Measurements from ENCODE around the gene MAP7D1. TPM values are rescaled to one million over a fixed set of nuclear protein-coding genes. Genes with fewer than 3 reads are reported as not detected.
"Not testable (repeated sequence)": the region's sequence is repeated elsewhere in the genome, so short reads cannot be mapped to it uniquely, and the experiment has no call there.

Gene MAP7D1
- polyA plus RNA-seq, 4 donors, result 27.1 to 58.6 (median 42.6) TPM

- H3K4me3 ChIP-seq (ENCODE audit: low read depth in 1 of 3, low read length in 3 of 3); H3K36me3 ChIP-seq (ENCODE audit: control insufficient read depth in 3 of 3, insufficient read depth in 2 of 3, low read depth in 1 of 3, low read length in 3 of 3); H3K27ac ChIP-seq (ENCODE audit: low read depth in 1 of 3, low read length in 2 of 3); DNase-seq; H3K27me3 ChIP-seq (ENCODE audit: control insufficient read depth in 3 of 3, insufficient read depth in 3 of 3, low read length in 3 of 3); H3K9me3 ChIP-seq (ENCODE audit: control insufficient read depth in 2 of 2, insufficient read depth in 1 of 2, low read depth in 1 of 2, low read length in 1 of 2); FAIRE-seq: not testable (repeated sequence)
- WGBS, 3 donors, result 89 to 95% (median 91%) methylated on average over 7 of the region's 7 CpGs
- H3K4me1 ChIP-seq (ENCODE audit: control insufficient read depth in 3 of 3, insufficient read depth in 2 of 3, low read depth in 1 of 3, low read length in 2 of 3), result peaks cover 0 to 16% (median 9%) of the 10 kb centered on the region in 3 donors
Observed at GRCh38 chr1:36221901-36222300, 65.9 kb downstream of the MAP7D1 start.

- peak overlapping the region; percentile 95 to 99 (median 98) for H3K27ac ChIP-seq (ENCODE audit: low read depth in 1 of 3, low read length in 2 of 3)
- H3K4me1 ChIP-seq (ENCODE audit: control insufficient read depth in 3 of 3, insufficient read depth in 2 of 3, low read depth in 1 of 3, low read length in 2 of 3), result peaks cover 0 to 16% (median 9%) of the 10 kb centered on the region in 3 donors
- no peaks in the 10 kb centered on the region for H3K27me3 ChIP-seq (ENCODE audit: control insufficient read depth in 3 of 3, insufficient read depth in 3 of 3, low read length in 3 of 3)
- H3K4me3 ChIP-seq (ENCODE audit: low read depth in 1 of 3, low read length in 3 of 3), result peak overlapping the region in 1 of 3 donors; percentile 82
- H3K36me3 ChIP-seq (ENCODE audit: control insufficient read depth in 3 of 3, insufficient read depth in 2 of 3, low read depth in 1 of 3, low read length in 3 of 3), result peaks cover 0 to 5% (median 0%) of the 10 kb centered on the region in 3 donors
- no peaks in the 10 kb centered on the region for H3K9me3 ChIP-seq (ENCODE audit: control insufficient read depth in 2 of 2, insufficient read depth in 1 of 2, low read depth in 1 of 2, low read length in 1 of 2)
- 82 to 84% (median 83%) methylated on average over 33 of the region's 33 CpGs for WGBS, 3 donors
- no peak for DNase-seq
- FAIRE-seq, result no peak
Observed at GRCh38 chr1:36222481-36223380, 66.8 kb downstream of the MAP7D1 start.

GRCh38 chr1:36223381-36223995 lies 67.5 kb downstream of the MAP7D1 start:
- 1% methylated on average over 16 of the region's 16 CpGs for WGBS, 3 donors
- FAIRE-seq (no peak), DNase-seq (peak; percentile 63 to 77)
- H3K36me3 ChIP-seq (ENCODE audit: control insufficient read depth in 3 of 3, insufficient read depth in 2 of 3, low read depth in 1 of 3, low read length in 3 of 3), result peaks cover 0 to 12% (median 0%) of the 10 kb centered on the region in 3 donors
- no peaks in the 10 kb centered on the region for H3K27me3 ChIP-seq (ENCODE audit: control insufficient read depth in 3 of 3, insufficient read depth in 3 of 3, low read length in 3 of 3)
- no peaks in the 10 kb centered on the region for H3K9me3 ChIP-seq (ENCODE audit: control insufficient read depth in 2 of 2, insufficient read depth in 1 of 2, low read depth in 1 of 2, low read length in 1 of 2)
- H3K4me3 ChIP-seq (ENCODE audit: low read depth in 1 of 3, low read length in 3 of 3), result peak overlapping the region; percentile 34 to 82 (median 65)
- peaks cover 0 to 16% (median 9%) of the 10 kb centered on the region in 3 donors for H3K4me1 ChIP-seq (ENCODE audit: control insufficient read depth in 3 of 3, insufficient read depth in 2 of 3, low read depth in 1 of 3, low read length in 2 of 3)
- H3K27ac ChIP-seq (ENCODE audit: low read depth in 1 of 3, low read length in 2 of 3), result peak overlapping the region; percentile 95 to 99 (median 98)

GRCh38 chr1:36223996-36224536 lies 68.1 kb downstream of the MAP7D1 start, which contains the start of gene THRAP3:
Gene THRAP3 (plus strand): TSS chr1:36224443. CDS start chr1:36282564, 58,121 bp downstream.
- peak; percentile 99 to 100 for DNase-seq
- Histone ChIP-seq H3K36me3 (ENCODE audit: control insufficient read depth in 3 of 3, insufficient read depth in 2 of 3, low read depth in 1 of 3, low read length in 3 of 3) (peaks cover 0 to 17% (median 2%) of the 10 kb centered on the region in 3 donors), H3K4me1 (ENCODE audit: control insufficient read depth in 3 of 3, insufficient read depth in 2 of 3, low read depth in 1 of 3, low read length in 2 of 3) (peaks cover 0 to 16% (median 9%) of the 10 kb centered on the region in 3 donors), H3K9me3 (ENCODE audit: control insufficient read depth in 2 of 2, insufficient read depth in 1 of 2, low read depth in 1 of 2, low read length in 1 of 2) (no peaks in the 10 kb centered on the region), H3K27ac (ENCODE audit: low read depth in 1 of 3, low read length in 2 of 3) (peak within 1 kb of the TSS; percentile 95 to 99 (median 98)), H3K27me3 (ENCODE audit: control insufficient read depth in 3 of 3, insufficient read depth in 3 of 3, low read length in 3 of 3) (no peaks in the 10 kb centered on the region), H3K4me3 (ENCODE audit: low read depth in 1 of 3, low read length in 3 of 3) (peak within 1 kb of the TSS; percentile 66 to 82 (median 79))
- 0 to 1% (median 1%) methylated on average over 41 to 45 of the region's 45 CpGs for WGBS, 3 donors
- FAIRE-seq, result peak; percentile 59

- Histone ChIP-seq H3K4me3 (ENCODE audit: low read depth in 1 of 3, low read length in 3 of 3) (peak overlapping the region; percentile 66 to 82 (median 79)), H3K9me3 (ENCODE audit: control insufficient read depth in 2 of 2, insufficient read depth in 1 of 2, low read depth in 1 of 2, low read length in 1 of 2) (no peaks in the 10 kb centered on the region), H3K27me3 (ENCODE audit: control insufficient read depth in 3 of 3, insufficient read depth in 3 of 3, low read length in 3 of 3) (no peaks in the 10 kb centered on the region), H3K36me3 (ENCODE audit: control insufficient read depth in 3 of 3, insufficient read depth in 2 of 3, low read depth in 1 of 3, low read length in 3 of 3) (peaks cover 0 to 18% (median 2%) of the 10 kb centered on the region in 3 donors), H3K4me1 (ENCODE audit: control insufficient read depth in 3 of 3, insufficient read depth in 2 of 3, low read depth in 1 of 3, low read length in 2 of 3) (peaks cover 0 to 16% (median 9%) of the 10 kb centered on the region in 3 donors), H3K27ac (ENCODE audit: low read depth in 1 of 3, low read length in 2 of 3) (peak overlapping the region; percentile 75 to 97 (median 96))
- FAIRE-seq (no peak), DNase-seq (peak in 1 of 2 donors; percentile 83)
- WGBS, 3 donors, result 0 to 1% (median 0%) methylated on average over 27 to 29 of the region's 29 CpGs
Observed at GRCh38 chr1:36224537-36225282, 68.8 kb downstream of the MAP7D1 start.

GRCh38 chr1:36225283-36225899 lies 69.4 kb downstream of the MAP7D1 start:
- 6 to 17% (median 10%) methylated on average over 10 of the region's 10 CpGs for whole genome bisulfite sequencing, 3 donors
- peak overlapping the region; percentile 66 to 82 (median 79) for H3K4me3 ChIP-seq (ENCODE audit: low read depth in 1 of 3, low read length in 3 of 3)
- peaks cover 0 to 25% (median 2%) of the 10 kb centered on the region in 3 donors for H3K36me3 ChIP-seq (ENCODE audit: control insufficient read depth in 3 of 3, insufficient read depth in 2 of 3, low read depth in 1 of 3, low read length in 3 of 3)
- H3K27me3 ChIP-seq (ENCODE audit: control insufficient read depth in 3 of 3, insufficient read depth in 3 of 3, low read length in 3 of 3), result no peaks in the 10 kb centered on the region
- peaks cover 0 to 16% (median 9%) of the 10 kb centered on the region in 3 donors for H3K4me1 ChIP-seq (ENCODE audit: control insufficient read depth in 3 of 3, insufficient read depth in 2 of 3, low read depth in 1 of 3, low read length in 2 of 3)
- peak overlapping the region in 2 of 3 donors; percentile 96 to 97 for H3K27ac ChIP-seq (ENCODE audit: low read depth in 1 of 3, low read length in 2 of 3)
- no peak for FAIRE-seq
- DNase-seq, result peak in 1 of 2 donors; percentile 14
- no peaks in the 10 kb centered on the region for H3K9me3 ChIP-seq (ENCODE audit: control insufficient read depth in 2 of 2, insufficient read depth in 1 of 2, low read depth in 1 of 2, low read length in 1 of 2)

- not testable (repeated sequence) for DNase-seq; H3K27me3 ChIP-seq (ENCODE audit: control insufficient read depth in 3 of 3, insufficient read depth in 3 of 3, low read length in 3 of 3); H3K27ac ChIP-seq (ENCODE audit: low read depth in 1 of 3, low read length in 2 of 3); FAIRE-seq; H3K9me3 ChIP-seq (ENCODE audit: control insufficient read depth in 2 of 2, insufficient read depth in 1 of 2, low read depth in 1 of 2, low read length in 1 of 2); H3K4me3 ChIP-seq (ENCODE audit: low read depth in 1 of 3, low read length in 3 of 3); H3K4me1 ChIP-seq (ENCODE audit: control insufficient read depth in 3 of 3, insufficient read depth in 2 of 3, low read depth in 1 of 3, low read length in 2 of 3)
- WGBS, 3 donors, result 94 to 97% (median 95%) methylated on average over 12 of the region's 12 CpGs
- peaks cover 0 to 47% (median 3%) of the 10 kb centered on the region in 3 donors for H3K36me3 ChIP-seq (ENCODE audit: control insufficient read depth in 3 of 3, insufficient read depth in 2 of 3, low read depth in 1 of 3, low read length in 3 of 3)
Observed at GRCh38 chr1:36230279-36230678, 74.3 kb downstream of the MAP7D1 start.

All from small intestine (tissue), 7 donors.